ENCODE measurements around the gene INPP5J. TPM values are rescaled to one million over a fixed set of nuclear protein-coding genes. Genes with fewer than 3 reads are reported as not detected.
"Not testable (repeated sequence)": the region's sequence is repeated elsewhere in the genome, so short reads cannot be mapped to it uniquely, and the experiment has no call there.

The INPP5J gene
- total and polyA plus RNA-seq, 2 experiments from 2014 or later = 4.8 to 14.5 TPM

GRCh38 chr22:31170971-31171370, 48.2 kb downstream of the INPP5J start:
- Histone ChIP-seq H3K9me2 (ENCODE audit: insufficient read depth) (no peaks in the 10 kb centered on the region), H2AFZ (no peak overlapping the region), H3K36me3 (ENCODE audit: insufficient read depth) (0 out of 2 replicates have a peak, but pooled peaks cover 5% of the 10 kb centered on the region), H3K4me1 (ENCODE audit: insufficient read depth) (peaks cover 3% of the 10 kb centered on the region; the same call in 1 of the 2 replicates), H3K4me2 (no peak overlapping the region), H3K79me2 (replicated peaks; ENCODE audit: insufficient read depth) (peaks cover 20% of the 10 kb centered on the region), H3K27ac (ENCODE audit: low read depth) (no peak overlapping the region), H3K27me3 (ENCODE audit: insufficient read depth) (no peaks in the 10 kb centered on the region), H3K4me3 (no peak overlapping the region), H3F3A (replicated peaks; ENCODE audit: low read depth) (no peaks in the 10 kb centered on the region), H4K20me1 (replicated peaks; ENCODE audit: insufficient read depth) (no peaks in the 10 kb centered on the region; the same call in none of the 2 replicates)
- no peak overlapping the region for H3K4me3 Mint-ChIP-seq
- H3K9me3 Mint-ChIP-seq = no peaks in the 10 kb centered on the region; the same call in 2 of the 3 replicates
- peaks cover 3% of the 10 kb centered on the region; the same call in 1 of the 3 replicates for H3K36me3 Mint-ChIP-seq (ENCODE audit: low read depth)
- DNase-seq (ENCODE audit: low spot score) (no peak), ATAC-seq (no peak)
- H3K27me3 Mint-ChIP-seq (ENCODE audit: insufficient read depth, low read depth, poor library complexity) = no peaks in the 10 kb centered on the region
- no peak overlapping the region for H3K27ac Mint-ChIP-seq
- TF ChIP-seq ZNF331 (CRISPR knock-in tag; IDR thresholded peaks at IDR 0.05; ENCODE audit: low read depth) (no peak), ETS1 (IDR thresholded peaks at IDR 0.05) (no peak), EZH2 (IDR thresholded peaks at IDR 0.05; ENCODE audit: low read depth, unreplicated experiment) (no peak), EZH2phosphoT487 (IDR thresholded peaks at IDR 0.05; ENCODE audit: unreplicated experiment) (no peak)
- 0 out of 3 replicates have a peak, but pooled peaks cover 2% of the 10 kb centered on the region for H3K4me1 Mint-ChIP-seq

GRCh38 chr22:31171734-31172133, 49.0 kb downstream of the INPP5J start:
- not testable (repeated sequence) for H3K4me3 Mint-ChIP-seq; H3K27ac Mint-ChIP-seq; H3K27me3 ChIP-seq (ENCODE audit: insufficient read depth); H3K36me3 Mint-ChIP-seq (ENCODE audit: low read depth); H3K4me3 ChIP-seq; H3K27me3 Mint-ChIP-seq (ENCODE audit: insufficient read depth, low read depth, poor library complexity); H2AFZ ChIP-seq; H3K27ac ChIP-seq (ENCODE audit: low read depth); H3F3A ChIP-seq (replicated peaks; ENCODE audit: low read depth); H3K9me2 ChIP-seq (ENCODE audit: insufficient read depth); H3K4me1 ChIP-seq (ENCODE audit: insufficient read depth); DNase-seq (ENCODE audit: low spot score); H3K36me3 ChIP-seq (ENCODE audit: insufficient read depth); ATAC-seq; H3K9me3 Mint-ChIP-seq; H4K20me1 ChIP-seq (replicated peaks; ENCODE audit: insufficient read depth); H3K4me2 ChIP-seq; H3K4me1 Mint-ChIP-seq
- peaks cover 20% of the 10 kb centered on the region for H3K79me2 ChIP-seq (replicated peaks; ENCODE audit: insufficient read depth)

- H3K27me3 Mint-ChIP-seq (ENCODE audit: insufficient read depth, low read depth, poor library complexity) = no peaks in the 10 kb centered on the region
- H3K27ac ChIP-seq (ENCODE audit: low read depth) = no peak overlapping the region
Observed at GRCh38 chr22:31173386-31174145, 50.8 kb downstream of the INPP5J start.

More at GRCh38 chr22:31173386-31174145, 50.8 kb downstream of the INPP5J start:
- Histone ChIP-seq H3K9me2 (ENCODE audit: insufficient read depth) (no peaks in the 10 kb centered on the region), H3K27me3 (ENCODE audit: insufficient read depth) (no peaks in the 10 kb centered on the region), H3F3A (replicated peaks; ENCODE audit: low read depth) (no peaks in the 10 kb centered on the region), H3K4me1 (ENCODE audit: insufficient read depth) (peaks cover 3% of the 10 kb centered on the region; the same call in 1 of the 2 replicates), H3K79me2 (replicated peaks; ENCODE audit: insufficient read depth) (peaks cover 19% of the 10 kb centered on the region), H3K4me2 (no peak overlapping the region), H3K4me3 (no peak overlapping the region), H4K20me1 (replicated peaks; ENCODE audit: insufficient read depth) (no peaks in the 10 kb centered on the region; the same call in 1 of the 2 replicates), H2AFZ (no peak overlapping the region), H3K36me3 (ENCODE audit: insufficient read depth) (no peaks in the 10 kb centered on the region)
- Mint-ChIP-seq H3K4me3 (no peak overlapping the region), H3K4me1 (0 out of 3 replicates have a peak, but pooled peaks cover 2% of the 10 kb centered on the region), H3K36me3 (ENCODE audit: low read depth) (peaks cover 3% of the 10 kb centered on the region; the same call in 1 of the 3 replicates), H3K27ac (no peak overlapping the region), H3K9me3 (no peaks in the 10 kb centered on the region; the same call in 2 of the 3 replicates)
- ATAC-seq = no peak
- DNase-seq (ENCODE audit: low spot score) = no peak
- TF ChIP-seq EZH2phosphoT487 (IDR thresholded peaks at IDR 0.05; ENCODE audit: unreplicated experiment) = no peak
- no peak for TF ChIP-seq STAT1 (IDR thresholded peaks at IDR 0.05; ENCODE audit: unreplicated experiment)
- TF ChIP-seq NANOG (IDR thresholded peaks at IDR 0.05; ENCODE audit: borderline replicate concordance) = no peak
- no peak for TF ChIP-seq POLR2AphosphoS5 (IDR thresholded peaks at IDR 0.05; ENCODE audit: low read depth)
- TF ChIP-seq EZH2 (IDR thresholded peaks at IDR 0.05; ENCODE audit: low read depth, unreplicated experiment) = no peak
- TF ChIP-seq JUNB (IDR thresholded peaks at IDR 0.05; ENCODE audit: unreplicated experiment) = no peak

All from GM23338 (cell line).